GM15510 (cell line): ENCODE measurements around the gene ASS1.

Experiments used
- POLR2A ChIP-seq: IDR thresholded peaks from 3 replicates; pipeline ENCODE4 v1.6.1; 2011; ENCODE audit warnings: borderline replicate concordance; ENCODE audit not compliant: insufficient read length; ENCODE audit errors: extremely low read depth

The ASS1 gene

GRCh38 chr9:130480673-130481072, 35.9 kb downstream of the ASS1 start:
- TF ChIP-seq POLR2A, result no peak

- TF ChIP-seq POLR2A, result no peak
Observed at GRCh38 chr9:130482463-130482862, 37.7 kb downstream of the ASS1 start.

GRCh38 chr9:130483371-130483971, 38.7 kb downstream of the ASS1 start:
- no peak for TF ChIP-seq POLR2A

- TF ChIP-seq POLR2A, result no peak
Observed at GRCh38 chr9:130484362-130485072, 39.8 kb downstream of the ASS1 start.

GRCh38 chr9:130486103-130486502, 41.3 kb downstream of the ASS1 start:
- TF ChIP-seq POLR2A, result no peak

- no peak for TF ChIP-seq POLR2A
Observed at GRCh38 chr9:130487500-130487899, 42.7 kb downstream of the ASS1 start.

- no peak for TF ChIP-seq POLR2A
Observed at GRCh38 chr9:130488621-130489330, 44.0 kb downstream of the ASS1 start.

- no peak for TF ChIP-seq POLR2A
Observed at GRCh38 chr9:130490981-130491380, 46.2 kb downstream of the ASS1 start.

GRCh38 chr9:130491830-130492482, 47.2 kb downstream of the ASS1 start:
- TF ChIP-seq POLR2A, result no peak

GRCh38 chr9:130493021-130493420, 48.3 kb downstream of the ASS1 start:
- no peak for TF ChIP-seq POLR2A

GRCh38 chr9:130493476-130493875, 48.7 kb downstream of the ASS1 start:
- TF ChIP-seq POLR2A, result no peak

GRCh38 chr9:130495067-130495466, 50.3 kb downstream of the ASS1 start:
- no peak for TF ChIP-seq POLR2A

- TF ChIP-seq POLR2A, result no peak
Observed at GRCh38 chr9:130497139-130497538, 52.4 kb downstream of the ASS1 start.

GRCh38 chr9:130498298-130498917, 53.6 kb downstream of the ASS1 start:
- TF ChIP-seq POLR2A, result no peak

GRCh38 chr9:130498918-130499698, 54.3 kb downstream of the ASS1 start:
- no peak for TF ChIP-seq POLR2A

- TF ChIP-seq POLR2A, result no peak
Observed at GRCh38 chr9:130499804-130500263, 55.1 kb downstream of the ASS1 start.
